Gastrocnemius medialis (tissue), 4 donors: ENCODE measurements around the gene DSCAML1.

Experiments used
- POLR2A ChIP-seq, 2 donors: fragments of 450-650 bp; IDR thresholded peaks; one replicate each; pipeline ENCODE4 v1.6.1; 2017; ENCODE audit warnings: antibody characterized with exemption in 2 of 2, mild to moderate bottlenecking in 2 of 2, moderate library complexity in 2 of 2
- TF ChIP-seq, protein P1 (sequence below), 5 experiments: fragments of 450-650 bp in 3 of 5; fragments of 200-600 bp in 2 of 5; sonication (generic) in 2 of 5; IDR thresholded peaks in 4 of 5; conservative IDR thresholded peaks in 1 of 5; 1 replicate in 4 of 5; 2 replicates in 1 of 5; pipeline ENCODE4 v1.5.1; 2016 to 2019; ENCODE audit warnings: antibody characterized with exemption in 5 of 5, mild to moderate bottlenecking in 3 of 5, moderate library complexity in 3 of 5

DNA sequence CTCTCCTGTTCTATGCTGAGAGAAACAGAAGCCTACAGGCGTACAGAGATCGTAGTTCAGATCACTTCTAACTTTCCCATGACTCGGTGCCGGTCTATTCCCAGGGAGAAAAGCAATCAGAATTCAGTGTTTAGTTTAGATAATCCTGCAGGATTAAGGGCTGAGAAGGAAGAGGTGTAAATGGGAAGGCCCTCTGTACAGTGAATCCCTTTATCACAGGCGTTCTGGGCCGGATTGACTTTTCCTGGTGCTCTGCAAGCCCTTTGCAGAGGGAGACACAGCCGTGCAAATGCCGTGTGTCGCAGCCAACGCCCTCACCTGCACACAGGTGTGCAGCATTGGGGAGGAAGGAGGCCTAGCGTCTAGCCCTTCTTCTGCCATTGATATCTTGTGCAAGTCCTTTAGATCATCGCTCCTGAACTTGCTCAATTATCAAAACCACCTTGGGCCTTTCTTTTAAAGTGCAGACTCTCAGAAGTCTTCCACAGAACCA lies 90.6 kb downstream of the DSCAML1 start:
- TF ChIP-seq, protein P1, sequence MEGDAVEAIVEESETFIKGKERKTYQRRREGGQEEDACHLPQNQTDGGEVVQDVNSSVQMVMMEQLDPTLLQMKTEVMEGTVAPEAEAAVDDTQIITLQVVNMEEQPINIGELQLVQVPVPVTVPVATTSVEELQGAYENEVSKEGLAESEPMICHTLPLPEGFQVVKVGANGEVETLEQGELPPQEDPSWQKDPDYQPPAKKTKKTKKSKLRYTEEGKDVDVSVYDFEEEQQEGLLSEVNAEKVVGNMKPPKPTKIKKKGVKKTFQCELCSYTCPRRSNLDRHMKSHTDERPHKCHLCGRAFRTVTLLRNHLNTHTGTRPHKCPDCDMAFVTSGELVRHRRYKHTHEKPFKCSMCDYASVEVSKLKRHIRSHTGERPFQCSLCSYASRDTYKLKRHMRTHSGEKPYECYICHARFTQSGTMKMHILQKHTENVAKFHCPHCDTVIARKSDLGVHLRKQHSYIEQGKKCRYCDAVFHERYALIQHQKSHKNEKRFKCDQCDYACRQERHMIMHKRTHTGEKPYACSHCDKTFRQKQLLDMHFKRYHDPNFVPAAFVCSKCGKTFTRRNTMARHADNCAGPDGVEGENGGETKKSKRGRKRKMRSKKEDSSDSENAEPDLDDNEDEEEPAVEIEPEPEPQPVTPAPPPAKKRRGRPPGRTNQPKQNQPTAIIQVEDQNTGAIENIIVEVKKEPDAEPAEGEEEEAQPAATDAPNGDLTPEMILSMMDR (IDR thresholded peaks at IDR 0.05 in 4 of 5, conservative IDR thresholded peaks at IDR 0.05 in 1 of 5): no peak
- TF ChIP-seq POLR2A (IDR thresholded peaks at IDR 0.05): no peak
